ENCODE data around the gene UBA6. TPM values are rescaled to one million over a fixed set of nuclear protein-coding genes. Genes with fewer than 3 reads are reported as not detected.

Gene UBA6
- total and polyA plus RNA-seq, 9 of the 15 experiments (the other 6 are each of a cell fraction or from before 2014, with no cell fraction given), result 22.9 to 139 (median 94.6) TPM

DNA sequence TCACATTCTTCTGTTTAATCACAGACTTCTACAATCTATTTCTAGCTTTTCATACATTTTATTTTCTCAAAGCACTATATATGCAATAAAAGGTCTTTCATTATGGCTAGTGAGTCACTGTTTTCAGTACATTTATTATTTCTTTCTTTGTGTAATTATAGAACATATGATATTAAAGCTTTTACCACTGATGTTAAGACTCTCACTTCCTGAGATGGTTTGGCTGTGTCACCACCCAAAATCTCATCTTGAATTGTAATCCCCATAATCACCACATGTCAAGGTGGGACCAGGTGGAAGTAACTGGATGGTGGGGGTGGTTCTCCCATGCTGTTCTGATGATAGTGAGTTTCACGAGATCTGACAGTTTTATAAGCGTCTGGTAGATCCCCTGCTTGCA, 41.9 kb downstream of the UBA6 start:
- ChIA-PET POLR2A (no interaction called here), CTCF (ENCODE audit: low intra/inter-chr PET ratio) (no interaction called here)
- peaks cover 12% of the 10 kb centered on the region for H3K9me3 ChIP-seq (replicated peaks; ENCODE audit: control insufficient read depth, insufficient read depth, low read depth, low read length)
- no peak overlapping the region for H3K9ac ChIP-seq (ENCODE audit: insufficient read depth in 1 of 2, low read depth in 2 of 2, low read length in 2 of 2)
- H3K9me1 ChIP-seq (ENCODE audit: control insufficient read depth, insufficient read depth, low read length), result no peaks in the 10 kb centered on the region
- FAIRE-seq (no peak), DNase-seq (ENCODE audit: extremely low read depth in 1 of 4, low spot score in 3 of 4) (no peak), ATAC-seq (no peak; the same call in 2 of the 3 replicates)
- H3K4me3 ChIP-seq, result no peak overlapping the region
- H3K4me1 ChIP-seq (replicated peaks in 1 of 2; ENCODE audit: control insufficient read depth in 2 of 2, insufficient read depth in 2 of 2, low read length in 2 of 2), result no peaks in the 10 kb centered on the region
- H2AFZ ChIP-seq (ENCODE audit: low read depth, low read length), result no peak overlapping the region
- in situ Hi-C loops (cut with MboI), result no loop called here
- 95% methylated on average over 2 of the region's 2 CpGs for WGBS (ENCODE audit: insufficient coverage, low coverage, missing lambda C conversion rate)
- H3K27ac ChIP-seq (ENCODE audit: extremely low read depth, low read depth, low read length), result no peak overlapping the region
- no peaks in the 10 kb centered on the region for H4K20me1 ChIP-seq (replicated peaks; ENCODE audit: control insufficient read depth, insufficient read depth, low read length)
- no peaks in the 10 kb centered on the region for H3K79me2 ChIP-seq (ENCODE audit: control insufficient read depth, insufficient read depth, low read length)
- H3K27me3 ChIP-seq (ENCODE audit: control insufficient read depth in 2 of 2, insufficient read depth in 2 of 2, low read length in 2 of 2), result no peaks in the 10 kb centered on the region
- intact Hi-C loops (cut with micrococcal nuclease), result no loop called here
- H3K4me2 ChIP-seq (ENCODE audit: insufficient read depth, low read length), result no peak overlapping the region
- BruUV-seq (replicated peaks), result no TSS peak
- H3K36me3 ChIP-seq (ENCODE audit: control insufficient read depth, insufficient read depth, low read length), result peaks cover 67% of the 10 kb centered on the region
- TF ChIP-seq NELFE (IDR thresholded peaks at IDR 0.05; ENCODE audit: insufficient read depth, insufficient read length), result no peak
- no peak for TF ChIP-seq ZNF766 (CRISPR knock-in tag; conservative IDR thresholded peaks at IDR 0.05)
- TF ChIP-seq RHOXF2B (CRISPR knock-in tag; conservative IDR thresholded peaks at IDR 0.05), result no peak
- no peak for TF ChIP-seq SMAD1 (IDR thresholded peaks at IDR 0.05; ENCODE audit: low read depth, low read length, partially characterized antibody)
- no peak for TF ChIP-seq ZNF444 (CRISPR knock-in tag; IDR thresholded peaks at IDR 0.05)
- no peak for TF ChIP-seq PCBP2 (IDR thresholded peaks at IDR 0.05; ENCODE audit: low read depth, low read length, poor library complexity, severe bottlenecking)
- no peak for TF ChIP-seq E2F6 (IDR thresholded peaks at IDR 0.05; ENCODE audit: borderline replicate concordance in 1 of 2, extremely low read depth in 1 of 2, insufficient read depth in 1 of 2, insufficient read length in 1 of 2, low read depth in 1 of 2, low read length in 1 of 2, poor library complexity in 1 of 2, severe bottlenecking in 1 of 2)
- TF ChIP-seq ZNF695 (CRISPR knock-in tag; IDR thresholded peaks at IDR 0.05), result no peak
- no peak for TF ChIP-seq GMEB1 (CRISPR knock-in tag; IDR thresholded peaks at IDR 0.05)
- no peak for TF ChIP-seq PTRF (tag; IDR thresholded peaks at IDR 0.05)
- TF ChIP-seq ELF4 (CRISPR knock-in tag; IDR thresholded peaks at IDR 0.05), result no peak
- no peak for TF ChIP-seq TOE1 (IDR thresholded peaks at IDR 0.05; ENCODE audit: borderline replicate concordance)
- no peak for TF ChIP-seq TOE1 (CRISPR knock-in tag; IDR thresholded peaks at IDR 0.05; ENCODE audit: borderline replicate concordance, low read depth)
- TF ChIP-seq, protein P1, sequence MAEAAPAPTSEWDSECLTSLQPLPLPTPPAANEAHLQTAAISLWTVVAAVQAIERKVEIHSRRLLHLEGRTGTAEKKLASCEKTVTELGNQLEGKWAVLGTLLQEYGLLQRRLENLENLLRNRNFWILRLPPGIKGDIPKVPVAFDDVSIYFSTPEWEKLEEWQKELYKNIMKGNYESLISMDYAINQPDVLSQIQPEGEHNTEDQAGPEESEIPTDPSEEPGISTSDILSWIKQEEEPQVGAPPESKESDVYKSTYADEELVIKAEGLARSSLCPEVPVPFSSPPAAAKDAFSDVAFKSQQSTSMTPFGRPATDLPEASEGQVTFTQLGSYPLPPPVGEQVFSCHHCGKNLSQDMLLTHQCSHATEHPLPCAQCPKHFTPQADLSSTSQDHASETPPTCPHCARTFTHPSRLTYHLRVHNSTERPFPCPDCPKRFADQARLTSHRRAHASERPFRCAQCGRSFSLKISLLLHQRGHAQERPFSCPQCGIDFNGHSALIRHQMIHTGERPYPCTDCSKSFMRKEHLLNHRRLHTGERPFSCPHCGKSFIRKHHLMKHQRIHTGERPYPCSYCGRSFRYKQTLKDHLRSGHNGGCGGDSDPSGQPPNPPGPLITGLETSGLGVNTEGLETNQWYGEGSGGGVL (CRISPR knock-in tag; IDR thresholded peaks at IDR 0.05), result no peak
- TF ChIP-seq ZKSCAN3 (CRISPR knock-in tag; IDR thresholded peaks at IDR 0.05), result no peak
- no peak for TF ChIP-seq KDM4B (IDR thresholded peaks at IDR 0.05; ENCODE audit: borderline replicate concordance in 2 of 2, low read depth in 1 of 2)
- TF ChIP-seq USF2 (CRISPR knock-in tag; IDR thresholded peaks at IDR 0.05), result no peak

Measured in K562 (cell line).